GM23338 (cell line): ENCODE data around the gene KIF19. TPM values are rescaled to one million over a fixed set of nuclear protein-coding genes. Genes with fewer than 3 reads are reported as not detected.

Experiments used
- ATAC-seq: fragments of 200-7000 bp; cut with Tn5 transposase; 3 replicates; pipeline ENCODE4 v1.9.1; 2020
- DNase-seq: peaks from one replicate; pipeline ENCODE4 v3.0.0-alpha.2; 2015; ENCODE audit warnings: low spot score
- H2AFZ ChIP-seq: fragments of 200-600 bp; sonication (generic); 2 replicates; pipeline ENCODE4 v1.8.0; 2016; ENCODE audit warnings: antibody characterized with exemption, mild to moderate bottlenecking, moderate library complexity
- H3F3A ChIP-seq: fragments of 200-600 bp; sonication (generic); replicated peaks from 2 replicates; pipeline ENCODE4 v1.8.0; 2017; ENCODE audit warnings: antibody characterized with exemption, mixed run types, low read depth
- H3K27ac ChIP-seq: fragments of 200-600 bp; sonication (generic); 2 replicates; pipeline ENCODE4 v1.6.1; 2016; ENCODE audit warnings: low read depth
- H3K27me3 ChIP-seq: fragments of 200-600 bp; sonication (generic); 2 replicates; pipeline ENCODE4 v1.8.0; 2016; ENCODE audit warnings: mild to moderate bottlenecking, mixed run types, moderate library complexity; ENCODE audit not compliant: insufficient read depth
- H3K36me3 ChIP-seq: fragments of 200-600 bp; sonication (generic); 2 replicates; pipeline ENCODE4 v1.8.0; 2016; ENCODE audit warnings: mild to moderate bottlenecking; ENCODE audit not compliant: insufficient read depth
- H3K4me1 ChIP-seq: fragments of 200-600 bp; sonication (generic); 2 replicates; pipeline ENCODE4 v1.8.0; 2016; ENCODE audit warnings: mild to moderate bottlenecking, moderate library complexity; ENCODE audit not compliant: insufficient read depth
- H3K4me2 ChIP-seq: fragments of 200-600 bp; sonication (generic); 2 replicates; pipeline ENCODE4 v1.7.1; 2017; ENCODE audit warnings: mixed run types
- H3K4me3 ChIP-seq: fragments of 200-600 bp; sonication (generic); 2 replicates; pipeline ENCODE4 v1.6.1; 2016; ENCODE audit warnings: mixed run types
- H3K79me2 ChIP-seq: fragments of 200-600 bp; sonication (generic); replicated peaks from 2 replicates; pipeline ENCODE4 v1.8.0; 2017; ENCODE audit warnings: mild to moderate bottlenecking; ENCODE audit not compliant: insufficient read depth
- H3K9me2 ChIP-seq: fragments of 200-600 bp; sonication (generic); 2 replicates; pipeline ENCODE4 v1.8.0; 2017; ENCODE audit not compliant: insufficient read depth
- H4K20me1 ChIP-seq: fragments of 200-600 bp; sonication (generic); replicated peaks from 2 replicates; pipeline ENCODE4 v1.8.0; 2017; ENCODE audit warnings: mild to moderate bottlenecking; ENCODE audit not compliant: insufficient read depth
- H3K27ac Mint-ChIP-seq: 2 replicates; pipeline ENCODE4 v1.8.0; 2020; ENCODE audit warnings: inconsistent platforms, mild to moderate bottlenecking, moderate library complexity, mixed read lengths
- H3K27me3 Mint-ChIP-seq: 3 replicates; pipeline ENCODE4 v1.8.0; 2022; ENCODE audit warnings: low read depth, mild to moderate bottlenecking, moderate library complexity, mixed read lengths, inconsistent platforms; ENCODE audit not compliant: insufficient read depth, poor library complexity
- H3K36me3 Mint-ChIP-seq: 3 replicates; pipeline ENCODE4 v1.8.0; 2021; ENCODE audit warnings: low read depth, mild to moderate bottlenecking, inconsistent platforms, moderate library complexity, mixed read lengths
- H3K4me1 Mint-ChIP-seq: 3 replicates; pipeline ENCODE4 v1.8.0; 2020; ENCODE audit warnings: mild to moderate bottlenecking, inconsistent platforms, mixed read lengths
- H3K4me3 Mint-ChIP-seq: 3 replicates; pipeline ENCODE4 v1.8.0; 2021; ENCODE audit warnings: moderate library complexity, mild to moderate bottlenecking, inconsistent platforms, mixed read lengths
- H3K9me3 Mint-ChIP-seq: 3 replicates; pipeline ENCODE4 v1.8.0; 2020; ENCODE audit warnings: moderate library complexity, mild to moderate bottlenecking, inconsistent platforms, mixed read lengths
- CREB1 ChIP-seq: fragments of 250-450 bp; sonication (Bioruptor Pico); IDR thresholded peaks from 2 replicates; pipeline ENCODE4 v1.5.0; 2020; ENCODE audit warnings: low read depth, mild to moderate bottlenecking, moderate library complexity
- EZH2 ChIP-seq: fragments of 200-600 bp; sonication (generic); IDR thresholded peaks from one replicate; pipeline ENCODE4 v1.8.0; 2017; ENCODE audit warnings: antibody characterized with exemption, mild to moderate bottlenecking, low read depth; ENCODE audit not compliant: unreplicated experiment
- EZH2phosphoT487 ChIP-seq: fragments of 200-600 bp; sonication (generic); IDR thresholded peaks from one replicate; pipeline ENCODE4 v1.8.1; 2018; ENCODE audit warnings: antibody characterized with exemption; ENCODE audit not compliant: unreplicated experiment
- JUNB ChIP-seq: IDR thresholded peaks from one replicate; pipeline ENCODE4 v1.6.1; 2016; ENCODE audit warnings: antibody characterized with exemption; ENCODE audit not compliant: unreplicated experiment
- POLR2AphosphoS5 ChIP-seq: IDR thresholded peaks from 2 replicates; pipeline ENCODE4 v1.6.1; 2016; ENCODE audit warnings: antibody characterized with exemption, low read depth
- STAT1 ChIP-seq: IDR thresholded peaks from one replicate; pipeline ENCODE4 v1.6.1; 2016; ENCODE audit warnings: antibody characterized with exemption; ENCODE audit not compliant: unreplicated experiment
- ZNF114 ChIP-seq: fragments of 250-450 bp; sonication (Bioruptor Pico); IDR thresholded peaks from 2 replicates; pipeline ENCODE4 v1.5.0; 2020; ENCODE audit warnings: mild to moderate bottlenecking, moderate library complexity
- polyA plus RNA-seq: library from polyadenylated mRNA; unstranded; fragments of >200 nt; fragmentation: Nextera tagmentation; extraction: Ambion mirVana; gene quantifications from 2 replicates; pipeline ENCODE4 v1.2.1, GENCODE V29; 2016
- total RNA-seq: library from RNA; depleted of rRNA; stranded (reverse); fragments of >200 nt; shearing (Covaris generic); gene quantifications from 2 replicates; pipeline ENCODE4 v1.2.3, GENCODE V29; 2014
- TF ChIP-seq, protein P1 (sequence below): fragments of 250-450 bp; sonication (Bioruptor Pico); IDR thresholded peaks from 2 replicates; pipeline ENCODE4 v1.5.0; 2020; ENCODE audit warnings: mild to moderate bottlenecking, moderate library complexity
- TF ChIP-seq, protein P2 (sequence below), 2 experiments: fragments of 200-600 bp in 1 of 2; sonication (generic) in 1 of 2; conservative IDR thresholded peaks; 2 replicates each; pipeline versions ENCODE4 v1.5.1 to v1.6.1; 2016 to 2017; ENCODE audit warnings: antibody characterized with exemption in 2 of 2, low read depth in 2 of 2, mild to moderate bottlenecking in 2 of 2, moderate library complexity in 1 of 2

The KIF19 gene
- total and polyA plus RNA-seq, 2 experiments from 2014 or later, result 0.35 to 0.36 TPM

DNA sequence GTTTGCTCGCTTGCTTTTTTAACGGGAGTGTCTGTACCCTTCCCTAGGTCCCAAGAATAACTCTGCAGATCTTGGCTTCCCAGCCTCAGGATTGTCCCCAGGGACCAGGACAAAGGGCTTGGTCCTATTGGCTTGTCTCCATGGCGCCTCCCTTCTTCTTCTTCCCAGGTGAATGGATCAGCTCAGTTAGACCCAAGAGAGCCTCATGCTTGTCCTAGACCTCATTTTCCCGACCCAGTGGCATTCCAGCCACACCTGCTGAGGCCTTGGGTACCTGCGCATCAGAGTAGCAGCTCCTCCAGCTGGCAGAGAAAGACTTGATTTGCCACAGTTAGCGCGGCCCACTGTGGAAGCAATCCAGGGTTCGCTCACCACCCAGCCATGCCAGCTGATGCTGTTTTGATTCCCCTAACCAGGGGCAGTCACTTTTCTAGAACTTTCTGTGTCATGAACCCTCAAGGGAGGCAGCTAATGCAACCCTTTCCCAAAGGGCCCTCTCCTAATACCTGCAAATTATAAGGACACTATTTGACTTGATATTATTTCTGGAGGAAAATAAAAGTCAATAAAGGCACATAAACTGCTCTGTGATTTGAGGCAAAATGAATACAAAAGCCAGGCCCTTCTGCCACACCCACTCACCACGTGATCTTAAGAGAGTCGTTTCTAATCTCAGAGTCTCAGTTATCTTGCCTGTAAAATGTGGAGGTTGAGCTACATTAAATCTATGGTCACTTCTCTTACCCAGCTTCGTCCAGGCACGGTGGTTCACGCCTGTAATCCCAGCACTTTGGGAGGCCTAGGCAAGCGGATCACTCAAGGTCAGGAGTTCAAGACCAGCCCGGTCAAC is 55.2 kb downstream of the KIF19 start:
- Histone ChIP-seq H3K27ac (no peak overlapping the region), H3K4me2 (no peak overlapping the region), H3K27me3 (no peaks in the 10 kb centered on the region), H3K36me3 (no peaks in the 10 kb centered on the region), H4K20me1 (no peaks in the 10 kb centered on the region), H3K9me2 (no peaks in the 10 kb centered on the region), H3K4me1 (peaks cover 18% of the 10 kb centered on the region), H3K4me3 (no peak overlapping the region), H3F3A (0 out of 2 replicates have a peak, but pooled peaks cover under 1% of the 10 kb centered on the region), H3K79me2 (no peaks in the 10 kb centered on the region), H2AFZ (no peak overlapping the region)
- ATAC-seq (no peak), DNase-seq (no peak)
- peaks cover 11% of the 10 kb centered on the region for H3K4me1 Mint-ChIP-seq
- no peaks in the 10 kb centered on the region for H3K9me3 Mint-ChIP-seq
- H3K27ac Mint-ChIP-seq, result no peak overlapping the region
- TF ChIP-seq EZH2 (no peak), POLR2AphosphoS5 (no peak), JUNB (no peak), STAT1 (no peak), ZNF114 (CRISPR knock-in tag) (no peak), EZH2phosphoT487 (no peak), CREB1 (CRISPR knock-in tag) (no peak)
- TF ChIP-seq, protein P1, sequence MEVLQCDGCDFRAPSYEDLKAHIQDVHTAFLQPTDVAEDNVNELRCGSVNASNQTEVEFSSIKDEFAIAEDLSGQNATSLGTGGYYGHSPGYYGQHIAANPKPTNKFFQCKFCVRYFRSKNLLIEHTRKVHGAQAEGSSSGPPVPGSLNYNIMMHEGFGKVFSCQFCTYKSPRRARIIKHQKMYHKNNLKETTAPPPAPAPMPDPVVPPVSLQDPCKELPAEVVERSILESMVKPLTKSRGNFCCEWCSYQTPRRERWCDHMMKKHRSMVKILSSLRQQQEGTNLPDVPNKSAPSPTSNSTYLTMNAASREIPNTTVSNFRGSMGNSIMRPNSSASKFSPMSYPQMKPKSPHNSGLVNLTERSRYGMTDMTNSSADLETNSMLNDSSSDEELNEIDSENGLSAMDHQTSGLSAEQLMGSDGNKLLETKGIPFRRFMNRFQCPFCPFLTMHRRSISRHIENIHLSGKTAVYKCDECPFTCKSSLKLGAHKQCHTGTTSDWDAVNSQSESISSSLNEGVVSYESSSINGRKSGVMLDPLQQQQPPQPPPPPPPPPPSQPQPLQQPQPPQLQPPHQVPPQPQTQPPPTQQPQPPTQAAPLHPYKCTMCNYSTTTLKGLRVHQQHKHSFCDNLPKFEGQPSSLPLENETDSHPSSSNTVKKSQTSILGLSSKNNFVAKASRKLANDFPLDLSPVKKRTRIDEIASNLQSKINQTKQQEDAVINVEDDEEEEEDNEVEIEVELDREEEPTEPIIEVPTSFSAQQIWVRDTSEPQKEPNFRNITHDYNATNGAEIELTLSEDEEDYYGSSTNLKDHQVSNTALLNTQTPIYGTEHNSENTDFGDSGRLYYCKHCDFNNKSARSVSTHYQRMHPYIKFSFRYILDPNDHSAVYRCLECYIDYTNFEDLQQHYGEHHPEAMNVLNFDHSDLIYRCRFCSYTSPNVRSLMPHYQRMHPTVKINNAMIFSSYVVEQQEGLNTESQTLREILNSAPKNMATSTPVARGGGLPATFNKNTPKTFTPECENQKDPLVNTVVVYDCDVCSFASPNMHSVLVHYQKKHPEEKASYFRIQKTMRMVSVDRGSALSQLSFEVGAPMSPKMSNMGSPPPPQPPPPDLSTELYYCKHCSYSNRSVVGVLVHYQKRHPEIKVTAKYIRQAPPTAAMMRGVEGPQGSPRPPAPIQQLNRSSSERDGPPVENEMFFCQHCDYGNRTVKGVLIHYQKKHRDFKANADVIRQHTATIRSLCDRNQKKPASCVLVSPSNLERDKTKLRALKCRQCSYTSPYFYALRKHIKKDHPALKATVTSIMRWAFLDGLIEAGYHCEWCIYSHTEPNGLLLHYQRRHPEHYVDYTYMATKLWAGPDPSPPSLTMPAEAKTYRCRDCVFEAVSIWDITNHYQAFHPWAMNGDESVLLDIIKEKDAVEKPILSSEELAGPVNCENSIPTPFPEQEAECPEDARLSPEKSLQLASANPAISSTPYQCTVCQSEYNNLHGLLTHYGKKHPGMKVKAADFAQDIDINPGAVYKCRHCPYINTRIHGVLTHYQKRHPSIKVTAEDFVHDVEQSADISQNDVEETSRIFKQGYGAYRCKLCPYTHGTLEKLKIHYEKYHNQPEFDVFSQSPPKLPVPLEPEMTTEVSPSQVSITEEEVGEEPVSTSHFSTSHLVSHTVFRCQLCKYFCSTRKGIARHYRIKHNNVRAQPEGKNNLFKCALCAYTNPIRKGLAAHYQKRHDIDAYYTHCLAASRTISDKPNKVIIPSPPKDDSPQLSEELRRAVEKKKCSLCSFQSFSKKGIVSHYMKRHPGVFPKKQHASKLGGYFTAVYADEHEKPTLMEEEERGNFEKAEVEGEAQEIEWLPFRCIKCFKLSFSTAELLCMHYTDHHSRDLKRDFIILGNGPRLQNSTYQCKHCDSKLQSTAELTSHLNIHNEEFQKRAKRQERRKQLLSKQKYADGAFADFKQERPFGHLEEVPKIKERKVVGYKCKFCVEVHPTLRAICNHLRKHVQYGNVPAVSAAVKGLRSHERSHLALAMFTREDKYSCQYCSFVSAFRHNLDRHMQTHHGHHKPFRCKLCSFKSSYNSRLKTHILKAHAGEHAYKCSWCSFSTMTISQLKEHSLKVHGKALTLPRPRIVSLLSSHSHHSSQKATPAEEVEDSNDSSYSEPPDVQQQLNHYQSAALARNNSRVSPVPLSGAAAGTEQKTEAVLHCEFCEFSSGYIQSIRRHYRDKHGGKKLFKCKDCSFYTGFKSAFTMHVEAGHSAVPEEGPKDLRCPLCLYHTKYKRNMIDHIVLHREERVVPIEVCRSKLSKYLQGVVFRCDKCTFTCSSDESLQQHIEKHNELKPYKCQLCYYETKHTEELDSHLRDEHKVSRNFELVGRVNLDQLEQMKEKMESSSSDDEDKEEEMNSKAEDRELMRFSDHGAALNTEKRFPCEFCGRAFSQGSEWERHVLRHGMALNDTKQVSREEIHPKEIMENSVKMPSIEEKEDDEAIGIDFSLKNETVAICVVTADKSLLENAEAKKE (CRISPR knock-in tag), result no peak
- TF ChIP-seq, protein P2, sequence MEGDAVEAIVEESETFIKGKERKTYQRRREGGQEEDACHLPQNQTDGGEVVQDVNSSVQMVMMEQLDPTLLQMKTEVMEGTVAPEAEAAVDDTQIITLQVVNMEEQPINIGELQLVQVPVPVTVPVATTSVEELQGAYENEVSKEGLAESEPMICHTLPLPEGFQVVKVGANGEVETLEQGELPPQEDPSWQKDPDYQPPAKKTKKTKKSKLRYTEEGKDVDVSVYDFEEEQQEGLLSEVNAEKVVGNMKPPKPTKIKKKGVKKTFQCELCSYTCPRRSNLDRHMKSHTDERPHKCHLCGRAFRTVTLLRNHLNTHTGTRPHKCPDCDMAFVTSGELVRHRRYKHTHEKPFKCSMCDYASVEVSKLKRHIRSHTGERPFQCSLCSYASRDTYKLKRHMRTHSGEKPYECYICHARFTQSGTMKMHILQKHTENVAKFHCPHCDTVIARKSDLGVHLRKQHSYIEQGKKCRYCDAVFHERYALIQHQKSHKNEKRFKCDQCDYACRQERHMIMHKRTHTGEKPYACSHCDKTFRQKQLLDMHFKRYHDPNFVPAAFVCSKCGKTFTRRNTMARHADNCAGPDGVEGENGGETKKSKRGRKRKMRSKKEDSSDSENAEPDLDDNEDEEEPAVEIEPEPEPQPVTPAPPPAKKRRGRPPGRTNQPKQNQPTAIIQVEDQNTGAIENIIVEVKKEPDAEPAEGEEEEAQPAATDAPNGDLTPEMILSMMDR (conservative IDR thresholded peaks at IDR 0.05; ENCODE audit: low read depth in 2 of 2), result no peak
- peaks cover 12% of the 10 kb centered on the region for H3K27me3 Mint-ChIP-seq
- H3K4me3 Mint-ChIP-seq, result no peak overlapping the region
- H3K36me3 Mint-ChIP-seq, result no peaks in the 10 kb centered on the region
